Heart left ventricle (tissue), 13 donors: ENCODE data around the gene KIF26A.

Experiments used
- POLR2A ChIP-seq, 2 donors: fragments of 450-650 bp; IDR thresholded peaks; one replicate each; pipeline ENCODE4 v1.6.1; 2017; ENCODE audit warnings: antibody characterized with exemption in 2 of 2, mild to moderate bottlenecking in 2 of 2, moderate library complexity in 2 of 2
- TF ChIP-seq, protein P1 (sequence below), 12 donors: fragments of 200-600 bp; sonication (generic) in 4 of 12; IDR thresholded peaks; one replicate each; pipeline versions ENCODE4 v1.5.0 to v1.8.0; 2018 to 2022; ENCODE audit warnings: antibody characterized with exemption in 12 of 12, mild to moderate bottlenecking in 5 of 12
- donor health status: ischemic (EF 13 %, LVEDD 7.1; RV severe dilation, severe dysfunction).
- donor health status: DM: no; HTN: yes; CAD: no.
- donor health status: DM: no; HTN: no; CAD: no.
- donor health status: ischemic (EF 25% LVEDD 6.9; RV normal size, moderate dysfunction).
- donor health status: ischemic (EF 25% LVEDD 5.7; RV mildly dilated, moderate dysfunction).
- donor health status: ischemic (EF 35%, LVEDD 5.7; RV mildly dilated, moderate dysfunction).
- donor health status: nonischemic (EF 11% LVEDD 7.7; RV severe dilation, severe dysfunction).
- donor health status: DM: yes; HTN: yes; CAD: no.
- donor health status: PGD.
- donor health status: ischemic (EF 29% LVEDD 5.4; RV normal size, mild dysfunction).
- donor health status: nonischemic (EF 23%, LVEDD 6.1; RV moderate dilation, normal function).

DNA sequence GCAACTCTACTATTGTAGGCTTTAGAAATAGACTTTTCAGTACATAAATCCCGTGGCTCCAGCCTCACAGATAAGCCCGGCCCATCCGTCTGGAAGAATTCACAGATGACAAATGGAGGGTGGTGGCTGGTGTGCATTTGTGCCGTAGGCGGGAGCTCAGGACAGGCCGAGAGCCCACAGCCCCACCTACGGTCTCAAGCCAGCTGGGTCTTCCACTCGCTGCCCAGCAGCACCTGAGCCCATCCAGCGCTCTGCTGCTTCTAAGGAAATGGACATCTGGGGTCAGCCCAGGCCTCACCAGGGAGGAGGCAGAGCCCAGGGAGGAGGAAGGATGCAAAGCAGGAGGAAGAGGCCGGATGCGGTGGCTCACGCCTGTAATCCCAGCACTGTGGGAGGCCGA, 72.8 kb downstream of the KIF26A start:
- TF ChIP-seq, protein P1, sequence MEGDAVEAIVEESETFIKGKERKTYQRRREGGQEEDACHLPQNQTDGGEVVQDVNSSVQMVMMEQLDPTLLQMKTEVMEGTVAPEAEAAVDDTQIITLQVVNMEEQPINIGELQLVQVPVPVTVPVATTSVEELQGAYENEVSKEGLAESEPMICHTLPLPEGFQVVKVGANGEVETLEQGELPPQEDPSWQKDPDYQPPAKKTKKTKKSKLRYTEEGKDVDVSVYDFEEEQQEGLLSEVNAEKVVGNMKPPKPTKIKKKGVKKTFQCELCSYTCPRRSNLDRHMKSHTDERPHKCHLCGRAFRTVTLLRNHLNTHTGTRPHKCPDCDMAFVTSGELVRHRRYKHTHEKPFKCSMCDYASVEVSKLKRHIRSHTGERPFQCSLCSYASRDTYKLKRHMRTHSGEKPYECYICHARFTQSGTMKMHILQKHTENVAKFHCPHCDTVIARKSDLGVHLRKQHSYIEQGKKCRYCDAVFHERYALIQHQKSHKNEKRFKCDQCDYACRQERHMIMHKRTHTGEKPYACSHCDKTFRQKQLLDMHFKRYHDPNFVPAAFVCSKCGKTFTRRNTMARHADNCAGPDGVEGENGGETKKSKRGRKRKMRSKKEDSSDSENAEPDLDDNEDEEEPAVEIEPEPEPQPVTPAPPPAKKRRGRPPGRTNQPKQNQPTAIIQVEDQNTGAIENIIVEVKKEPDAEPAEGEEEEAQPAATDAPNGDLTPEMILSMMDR (IDR thresholded peaks at IDR 0.05), result no peak
- TF ChIP-seq POLR2A (IDR thresholded peaks at IDR 0.05), result no peak
